Spleen (tissue), 7 donors: Measurements from ENCODE around the gene SPEN.

ENCODE experiments used
- POLR2A ChIP-seq, 3 donors: fragments of 450-650 bp; IDR thresholded peaks; one replicate each; pipeline ENCODE4 v1.5.1; 2017; ENCODE audit warnings: antibody characterized with exemption in 3 of 3, mild to moderate bottlenecking in 1 of 3
- TF ChIP-seq, protein P1 (sequence below), 11 experiments: fragments of 200-600 bp in 7 of 11; fragments of 450-650 bp in 4 of 11; sonication (generic) in 4 of 11; IDR thresholded peaks in 8 of 11; conservative IDR thresholded peaks in 3 of 11; 1 replicate in 7 of 11; 2 replicates in 4 of 11; pipeline versions ENCODE4 v1.4.0 to v1.8.0; 2016 to 2021; ENCODE audit warnings: antibody characterized with exemption in 11 of 11, inconsistent platforms in 4 of 11, mild to moderate bottlenecking in 1 of 11
- donor health status: DM: no; HTN: no; CAD: no; lungs with moderate emphysema.
- donor health status: DM: no; HTN: no; CAD: no.
- donor health status: DM: no; HTN: no; CAD: no.

DNA sequence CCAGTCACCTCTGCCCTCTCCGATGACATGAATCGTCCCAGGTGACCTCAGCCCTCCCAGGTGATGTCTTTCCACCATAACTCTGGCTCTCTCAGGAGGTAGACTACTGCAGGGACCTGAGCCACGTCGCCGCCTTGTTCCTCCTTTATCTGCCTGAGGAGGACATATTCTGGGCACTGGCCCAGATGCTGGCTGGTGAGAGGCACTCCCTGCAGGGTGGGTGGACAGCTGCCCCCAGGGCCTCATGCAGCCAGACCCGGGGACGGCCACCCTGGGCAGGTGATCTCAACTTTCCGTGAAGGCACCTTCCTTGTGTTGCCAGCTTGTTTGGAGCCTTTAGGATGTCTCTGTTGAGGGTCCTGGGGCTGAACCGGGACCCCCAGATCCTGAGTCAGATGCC is 142.3 kb downstream of the SPEN start:
- TF ChIP-seq, protein P1, sequence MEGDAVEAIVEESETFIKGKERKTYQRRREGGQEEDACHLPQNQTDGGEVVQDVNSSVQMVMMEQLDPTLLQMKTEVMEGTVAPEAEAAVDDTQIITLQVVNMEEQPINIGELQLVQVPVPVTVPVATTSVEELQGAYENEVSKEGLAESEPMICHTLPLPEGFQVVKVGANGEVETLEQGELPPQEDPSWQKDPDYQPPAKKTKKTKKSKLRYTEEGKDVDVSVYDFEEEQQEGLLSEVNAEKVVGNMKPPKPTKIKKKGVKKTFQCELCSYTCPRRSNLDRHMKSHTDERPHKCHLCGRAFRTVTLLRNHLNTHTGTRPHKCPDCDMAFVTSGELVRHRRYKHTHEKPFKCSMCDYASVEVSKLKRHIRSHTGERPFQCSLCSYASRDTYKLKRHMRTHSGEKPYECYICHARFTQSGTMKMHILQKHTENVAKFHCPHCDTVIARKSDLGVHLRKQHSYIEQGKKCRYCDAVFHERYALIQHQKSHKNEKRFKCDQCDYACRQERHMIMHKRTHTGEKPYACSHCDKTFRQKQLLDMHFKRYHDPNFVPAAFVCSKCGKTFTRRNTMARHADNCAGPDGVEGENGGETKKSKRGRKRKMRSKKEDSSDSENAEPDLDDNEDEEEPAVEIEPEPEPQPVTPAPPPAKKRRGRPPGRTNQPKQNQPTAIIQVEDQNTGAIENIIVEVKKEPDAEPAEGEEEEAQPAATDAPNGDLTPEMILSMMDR (IDR thresholded peaks at IDR 0.05 in 8 of 11, conservative IDR thresholded peaks at IDR 0.05 in 3 of 11) = no peak
- TF ChIP-seq POLR2A (IDR thresholded peaks at IDR 0.05) = no peak
